Fibroblast of peridontal ligament (primary cell): ENCODE data around the gene TFEB.
A peak's percentile ranks its signal among the peaks of the same experiment; 100 is the strongest.

Experiments
- DNase-seq: peaks from one replicate; pipeline ENCODE4 v3.0.0-alpha.2; 2010; ENCODE audit errors: extremely low read depth

Gene TFEB

DNA sequence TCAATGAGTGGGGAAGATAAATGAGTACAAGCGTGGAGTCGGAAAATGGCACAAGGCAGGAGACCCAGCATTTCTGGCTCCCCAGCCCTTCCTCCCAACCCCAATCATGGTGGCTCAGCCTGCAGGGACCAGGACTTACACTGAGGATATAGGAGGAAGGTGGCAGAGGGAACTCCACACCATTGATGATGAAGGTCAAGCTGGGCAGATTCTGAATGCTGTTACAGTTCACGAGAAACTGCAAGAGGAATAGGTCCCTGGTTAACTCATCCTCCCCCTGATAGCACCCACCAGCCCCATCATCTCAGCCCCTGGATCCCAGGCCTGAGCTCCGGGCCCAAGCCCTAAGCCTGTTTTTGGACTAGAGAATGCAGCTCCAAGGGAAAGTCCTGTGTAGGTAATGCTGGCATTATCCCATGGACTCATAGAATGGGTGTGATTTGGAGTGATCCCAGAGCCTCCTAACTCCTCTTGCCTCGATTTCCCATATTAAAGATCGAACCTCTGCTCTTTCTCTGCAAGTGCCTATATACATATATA, 2.3 kb upstream of the TFEB start:
- DNase-seq = no peak

DNA sequence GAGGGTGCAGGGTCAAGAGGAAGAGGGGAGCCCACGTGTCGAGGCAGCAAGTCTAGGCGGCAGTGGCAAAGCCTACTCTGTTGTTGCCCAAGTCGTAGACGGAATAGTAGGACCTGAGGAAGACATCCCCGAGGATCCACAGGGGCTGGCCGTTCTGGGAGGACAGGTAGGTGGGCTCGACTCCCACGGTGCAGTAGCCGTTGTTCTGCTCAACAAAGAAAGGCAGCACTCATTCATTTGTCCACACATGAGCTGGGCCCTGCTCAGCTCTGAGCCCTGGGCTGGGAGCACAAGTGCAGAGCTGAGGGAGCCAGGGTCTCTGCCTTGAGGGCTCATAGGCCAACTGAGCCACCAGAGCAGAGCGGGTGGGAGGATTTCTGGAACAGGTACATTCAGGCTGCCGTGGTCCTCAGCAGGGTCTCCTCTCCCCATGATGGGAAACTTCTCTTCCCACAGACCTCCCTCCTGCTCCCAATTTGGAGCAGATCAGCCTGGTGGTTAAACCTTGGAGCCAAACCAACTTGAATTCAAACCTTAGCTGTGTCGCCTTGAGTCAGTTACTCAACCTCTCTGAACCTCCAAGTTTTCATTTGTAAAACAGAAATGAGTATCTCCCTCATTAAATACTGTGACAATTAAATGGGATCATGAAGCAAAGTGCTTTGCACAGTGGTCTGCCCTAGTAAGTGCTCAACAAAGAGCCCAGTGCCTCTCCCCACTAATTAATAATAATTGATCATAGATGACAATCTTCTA, 1.6 kb upstream of the TFEB start:
- no peak for DNase-seq

- no peak for DNase-seq
Observed at GRCh38 chr6:41736186-41736733, 852 bp upstream of the TFEB start.

DNA sequence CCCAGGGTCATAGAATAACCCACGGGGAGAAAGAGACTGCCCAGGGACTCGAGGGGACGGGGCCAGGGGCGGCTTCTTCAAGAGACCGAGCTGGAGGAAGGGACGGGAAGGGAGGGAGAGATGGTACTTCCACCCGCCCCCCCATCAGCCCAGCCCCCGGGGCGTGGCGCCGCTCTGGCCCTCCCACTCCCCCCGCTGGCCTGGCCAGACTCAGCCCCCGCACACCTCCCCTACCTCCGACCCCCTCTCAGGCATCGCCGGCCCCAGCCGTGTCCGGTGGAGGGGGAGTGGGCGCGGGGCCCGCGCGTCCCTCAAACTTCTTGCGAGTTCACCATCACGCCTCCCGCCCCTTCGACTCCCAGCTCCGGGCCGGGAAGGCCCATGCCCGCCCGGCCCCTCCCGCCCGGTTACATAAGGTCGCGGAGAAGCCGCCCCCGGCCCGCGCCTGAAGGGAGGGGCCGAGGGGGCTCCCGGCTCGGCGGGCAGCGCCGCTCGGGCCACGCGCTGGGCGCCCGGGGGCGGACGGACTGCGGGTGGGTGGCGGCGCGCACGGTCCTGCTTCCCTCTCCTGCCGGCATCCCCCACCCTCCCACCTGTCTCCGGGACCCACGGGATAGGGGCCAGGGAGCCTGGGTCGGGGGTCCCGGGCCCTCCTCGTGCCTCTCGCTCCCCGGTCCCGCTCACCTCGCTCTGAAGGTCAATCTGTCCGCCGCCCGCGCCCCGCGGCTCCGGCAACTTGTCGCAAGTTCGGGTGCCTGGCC, 562 bp downstream of the TFEB start:
- DNase-seq = peak; percentile 54

- DNase-seq = peak; percentile 39
Observed at GRCh38 chr6:41733707-41734665, 1.4 kb downstream of the TFEB start.

DNA sequence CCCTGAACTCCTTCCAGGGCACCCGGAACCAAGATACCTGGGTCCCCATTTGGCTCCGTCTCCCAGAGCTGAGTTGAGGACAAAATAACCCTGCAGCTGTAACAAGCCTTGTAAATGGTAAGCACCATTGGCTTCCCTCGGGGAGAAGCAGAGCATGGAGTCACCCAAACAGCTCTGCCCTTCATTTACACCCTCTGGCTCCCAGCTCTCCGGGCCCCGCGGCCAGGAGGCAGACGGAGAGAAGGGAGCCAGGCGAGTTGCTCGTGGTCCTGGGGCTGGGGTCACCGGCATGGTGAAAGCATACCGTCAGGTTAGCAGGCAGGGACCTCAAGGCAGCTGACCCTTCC, 2.1 kb downstream of the TFEB start:
- DNase-seq = no peak

DNA sequence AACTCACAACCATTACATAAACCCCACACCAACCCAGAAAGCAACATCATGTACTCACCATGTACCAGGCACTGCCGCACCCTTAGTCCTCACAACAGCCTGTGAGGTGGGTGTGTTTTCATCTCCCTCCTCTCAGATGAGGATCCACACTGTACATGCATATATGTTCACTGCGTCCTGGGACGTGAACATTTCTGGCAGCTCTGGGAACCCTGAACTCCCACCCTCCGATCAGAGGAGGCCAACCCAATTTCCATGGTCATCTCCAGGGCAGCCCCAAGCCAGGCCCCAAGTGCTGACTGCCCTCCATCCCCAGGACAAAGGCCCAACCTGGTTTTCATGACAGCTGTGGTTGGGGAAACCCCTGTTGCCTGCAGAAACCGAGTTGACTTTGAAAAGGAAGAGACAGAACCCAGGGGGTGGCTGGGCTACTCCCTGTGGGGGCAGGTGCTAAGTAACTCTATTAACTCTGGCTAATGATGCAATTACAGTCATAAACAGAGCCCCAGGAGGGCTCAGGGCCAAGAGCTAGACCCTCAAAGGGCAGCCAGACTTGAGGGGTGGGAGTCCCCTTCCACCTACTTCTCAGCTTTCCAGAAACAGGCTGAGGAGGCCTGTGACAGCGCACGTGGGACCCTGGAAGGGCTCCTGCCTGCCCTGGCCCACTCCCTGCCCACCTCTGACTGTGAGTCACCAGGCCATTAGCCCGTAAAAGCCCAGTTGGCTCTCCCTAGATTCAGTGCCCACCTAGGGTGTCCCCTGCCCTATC, 2.6 kb downstream of the TFEB start:
- no peak for DNase-seq

DNA sequence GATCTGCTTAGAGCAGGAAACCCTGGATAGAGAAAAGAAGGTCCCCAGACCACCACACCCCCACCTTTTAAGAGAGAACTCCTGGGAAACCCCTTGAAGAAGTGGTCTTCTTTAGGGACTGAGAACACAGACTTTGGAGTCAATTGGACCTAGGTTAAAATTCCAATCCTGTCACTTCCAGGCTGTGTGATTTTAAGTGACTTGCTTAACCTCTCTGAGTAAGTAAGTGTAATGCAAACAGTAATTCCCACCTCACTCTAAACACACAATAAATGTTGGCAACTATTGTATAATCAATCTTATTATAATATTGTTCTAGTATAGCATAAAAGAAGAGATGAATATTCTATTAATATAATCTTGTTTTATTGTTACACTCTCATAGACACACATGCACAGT, 3.3 kb downstream of the TFEB start:
- DNase-seq = no peak

- no peak for DNase-seq
Observed at GRCh38 chr6:41731561-41732086, 3.8 kb downstream of the TFEB start.

- DNase-seq = no peak
Observed at GRCh38 chr6:41730531-41731436, 4.6 kb downstream of the TFEB start.

DNA sequence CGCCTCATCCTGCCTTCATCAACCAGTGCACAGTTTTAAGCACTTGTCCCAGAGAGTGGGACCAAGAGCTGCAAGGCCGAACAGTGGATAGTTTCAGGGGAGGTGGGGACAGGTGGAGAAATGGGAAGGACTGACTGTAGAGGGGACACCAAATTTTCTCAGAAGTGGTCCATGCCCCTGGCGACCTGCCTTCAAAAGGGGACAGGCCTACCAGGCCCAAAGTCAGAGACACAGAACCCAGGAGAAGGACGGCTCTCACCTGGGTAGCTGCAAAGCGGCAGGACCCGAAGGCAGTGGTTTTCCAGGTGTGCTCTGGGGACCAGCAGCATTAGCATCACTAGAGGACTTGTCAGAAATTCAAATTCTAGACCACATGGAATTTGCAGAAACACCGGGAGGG, 5.8 kb downstream of the TFEB start:
- DNase-seq = no peak

- no peak for DNase-seq
Observed at GRCh38 chr6:41728954-41729353, 6.5 kb downstream of the TFEB start.

DNA sequence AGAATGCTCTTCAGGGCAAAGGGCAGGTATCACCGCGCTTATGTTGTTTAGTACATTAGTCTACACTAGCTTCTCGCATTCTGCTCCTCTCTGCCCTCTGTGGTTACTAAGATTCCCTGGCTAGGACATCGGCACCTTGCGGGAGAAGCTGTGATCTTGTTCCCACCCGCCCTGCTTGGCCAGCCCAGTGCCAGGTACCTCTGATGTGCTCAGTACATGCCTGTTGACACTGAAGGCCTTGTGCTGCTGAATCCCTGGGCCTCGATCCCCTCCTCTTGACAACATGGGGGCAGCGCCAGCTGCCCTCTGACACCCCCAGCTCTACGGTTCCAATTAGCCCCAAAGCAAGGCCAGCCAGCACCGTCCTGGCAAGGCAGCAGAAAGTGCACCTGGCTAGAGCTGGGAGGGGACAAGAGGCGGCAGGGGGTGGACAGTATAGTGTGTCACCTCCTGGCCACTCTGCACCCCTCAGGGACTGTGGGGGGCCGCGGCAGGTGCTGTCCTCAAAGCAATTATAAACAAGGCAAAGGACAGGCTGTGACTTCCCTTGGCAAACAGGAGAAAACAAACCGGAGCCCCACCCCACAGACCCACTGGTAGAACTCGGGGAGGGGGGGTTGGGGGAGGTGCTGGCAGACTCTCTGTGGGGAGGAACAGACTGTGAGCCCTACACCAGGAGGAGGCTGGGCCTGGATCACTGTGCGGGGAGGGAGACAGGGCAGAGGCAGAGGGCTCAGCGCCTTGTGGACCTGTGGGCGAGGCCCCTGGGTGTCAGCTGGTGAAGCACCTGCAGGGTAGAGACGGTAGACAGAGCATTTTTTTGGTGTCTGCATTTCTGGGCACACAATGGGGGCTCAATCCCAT, 7.1 kb downstream of the TFEB start:
- no peak for DNase-seq

DNA sequence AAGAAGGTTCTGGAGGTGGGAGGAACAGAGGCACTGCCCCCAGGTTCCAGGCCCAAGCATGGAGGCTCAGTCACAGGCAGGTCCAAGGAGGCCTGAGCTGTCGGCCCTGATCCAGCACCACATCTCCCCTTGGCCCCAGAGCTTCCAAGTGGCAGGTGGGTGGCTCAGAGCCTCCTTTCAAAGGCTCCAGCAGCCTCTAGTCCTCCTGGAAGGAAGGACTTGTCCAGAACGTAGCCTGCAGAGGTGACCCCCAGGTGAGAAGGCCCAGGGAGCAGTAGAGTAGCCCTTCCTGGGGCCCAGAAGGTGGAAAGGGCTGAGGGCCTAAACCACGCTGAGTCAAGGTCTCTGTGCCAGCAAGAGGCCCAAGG, 7.7 kb downstream of the TFEB start:
- no peak for DNase-seq

GRCh38 chr6:41726876-41727275, 8.5 kb downstream of the TFEB start:
- DNase-seq = no peak

GRCh38 chr6:41724586-41725501, 10.6 kb downstream of the TFEB start:
- no peak for DNase-seq

DNA sequence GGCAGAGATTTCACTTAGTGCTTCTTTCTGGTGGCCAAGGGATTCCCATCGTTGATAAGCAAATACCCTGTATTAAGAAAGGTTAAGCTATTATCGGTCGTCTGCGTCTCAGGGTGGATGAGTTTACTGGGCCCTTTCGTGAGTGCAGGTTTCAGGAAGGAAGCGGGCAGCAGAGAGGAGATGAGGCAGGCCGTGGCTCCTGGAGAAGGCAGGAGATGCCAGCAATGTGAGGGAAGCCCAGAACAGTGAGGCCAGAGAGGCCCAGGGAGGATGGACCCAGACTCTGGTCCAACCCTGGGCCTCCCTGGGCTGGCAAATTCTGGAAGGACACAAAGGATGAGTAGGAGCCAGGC, 11.2 kb downstream of the TFEB start:
- no peak for DNase-seq
